Measurements from ENCODE around the gene IGSF8.
A peak's percentile ranks its signal among the peaks of the same experiment; 100 is the strongest.
"Not testable (repeated sequence)": the region's sequence is repeated elsewhere in the genome, so short reads cannot be mapped to it uniquely, and the experiment has no call there.

IGSF8 gene

DNA sequence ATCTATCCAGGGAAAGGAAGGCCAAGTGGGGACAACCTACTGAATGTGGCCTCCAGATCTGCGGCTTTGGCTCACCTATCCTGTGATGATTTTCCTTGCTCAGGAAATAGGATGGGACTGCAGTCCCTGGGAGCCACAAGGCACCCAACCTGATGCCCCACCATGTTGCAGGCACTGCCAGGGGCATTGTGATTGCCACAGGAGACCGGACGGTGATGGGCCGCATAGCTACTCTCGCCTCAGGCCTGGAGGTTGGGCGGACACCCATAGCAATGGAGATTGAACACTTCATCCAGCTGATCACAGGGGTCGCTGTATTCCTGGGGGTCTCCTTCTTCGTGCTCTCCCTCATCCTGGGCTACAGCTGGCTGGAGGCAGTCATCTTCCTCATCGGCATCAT is 29.0 kb upstream of the IGSF8 start:
- ATAC-seq: no peak
- no peak for DNase-seq

DNA sequence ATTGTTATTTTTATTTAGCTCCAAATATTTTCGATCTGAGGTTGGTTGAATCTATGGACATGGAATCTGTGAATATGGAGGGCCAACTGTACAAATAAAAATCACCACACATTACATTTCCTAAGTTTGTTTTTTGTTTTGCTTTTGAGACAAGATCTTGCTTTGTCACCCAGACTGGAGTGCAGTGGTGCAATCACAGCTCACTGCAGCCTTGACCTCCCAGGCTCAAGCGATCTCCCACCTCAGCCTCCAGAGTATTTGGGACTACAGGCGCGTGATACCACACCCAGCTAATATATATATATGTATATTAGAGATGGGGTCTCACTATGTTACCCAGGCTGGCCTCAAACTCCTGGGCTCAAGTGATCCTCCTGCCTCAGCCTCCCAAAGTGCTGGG is 27.9 kb upstream of the IGSF8 start:
- not testable (repeated sequence) for DNase-seq, ATAC-seq

- ATAC-seq (peak; percentile 10), DNase-seq (no peak)
Observed at GRCh38 chr1:160125746-160126145, 27.3 kb upstream of the IGSF8 start.

DNA sequence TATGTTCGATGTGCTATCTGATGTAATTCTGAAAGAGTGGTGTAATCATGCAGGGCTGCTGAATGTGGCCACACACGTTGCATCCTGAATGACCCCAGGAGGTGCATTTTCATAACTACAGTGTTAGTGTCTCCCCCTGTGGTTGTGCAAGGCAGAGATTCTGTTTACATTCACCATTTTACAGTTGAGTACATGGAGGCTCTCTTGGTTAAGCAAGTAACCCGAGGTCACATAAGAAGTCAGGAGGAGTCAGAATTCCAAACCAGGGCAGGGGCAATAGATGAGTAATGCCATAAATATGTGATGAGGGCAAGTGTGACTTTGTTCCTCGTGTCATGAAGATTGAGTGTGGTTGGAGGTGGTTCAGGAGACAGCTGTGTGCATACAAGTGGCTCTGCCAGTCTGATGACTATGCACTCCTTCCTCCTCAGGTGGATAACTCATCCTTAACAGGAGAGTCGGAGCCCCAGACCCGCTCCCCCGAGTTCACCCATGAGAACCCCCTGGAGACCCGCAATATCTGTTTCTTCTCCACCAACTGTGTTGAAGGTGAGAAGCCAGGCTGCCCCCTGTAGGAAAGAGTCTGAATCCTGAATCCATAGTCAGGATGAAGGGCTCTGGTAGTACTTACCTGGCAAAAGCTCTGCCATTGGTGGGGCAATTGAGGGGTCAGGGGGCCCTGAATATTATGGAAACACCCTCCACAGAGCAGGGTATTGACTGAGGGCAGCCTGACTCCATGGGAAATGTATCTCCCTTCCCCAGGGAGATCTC is 26.5 kb upstream of the IGSF8 start:
- DNase-seq (no peak), ATAC-seq (no peak)

DNA sequence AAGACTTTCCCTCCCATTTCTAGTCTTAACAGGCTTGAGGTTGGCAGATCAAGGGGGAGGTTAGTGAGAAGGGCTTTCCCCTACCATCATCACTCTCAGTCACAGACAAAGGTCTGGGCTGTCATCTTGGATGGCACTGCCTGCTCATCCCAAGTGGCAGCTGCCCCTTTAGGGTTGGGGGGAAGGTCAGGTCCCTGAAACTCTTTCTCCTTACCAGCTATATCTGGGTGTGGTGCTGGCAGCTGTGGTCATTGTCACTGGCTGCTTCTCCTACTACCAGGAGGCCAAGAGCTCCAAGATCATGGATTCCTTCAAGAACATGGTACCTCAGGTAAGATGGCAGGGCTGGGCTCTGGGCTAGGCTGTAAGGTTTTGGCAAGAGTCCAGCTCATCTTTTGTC is 25.3 kb upstream of the IGSF8 start:
- ATAC-seq: no peak

DNA sequence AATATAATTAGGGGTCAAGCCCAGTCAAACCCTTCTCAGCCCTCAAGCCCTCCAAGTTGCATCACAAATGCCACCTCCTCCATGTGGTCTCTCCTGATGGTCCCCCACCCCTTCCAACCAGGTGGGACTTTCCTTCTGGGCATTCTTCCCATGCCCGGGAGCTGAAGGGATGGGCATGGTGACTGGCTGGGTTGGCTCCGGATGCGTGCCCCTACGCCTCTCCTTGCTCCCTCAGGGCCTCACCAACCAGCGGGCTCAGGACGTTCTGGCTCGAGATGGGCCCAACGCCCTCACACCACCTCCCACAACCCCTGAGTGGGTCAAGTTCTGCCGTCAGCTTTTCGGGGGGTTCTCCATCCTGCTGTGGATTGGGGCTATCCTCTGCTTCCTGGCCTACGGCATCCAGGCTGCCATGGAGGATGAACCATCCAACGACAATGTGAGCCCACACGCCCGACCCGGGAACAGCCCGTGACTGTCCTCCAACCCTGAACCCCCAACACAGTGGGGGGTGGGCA is 24.6 kb upstream of the IGSF8 start:
- ATAC-seq (no peak), DNase-seq (no peak)

More for the DNA sequence above, 25.3 kb upstream of the IGSF8 start:
- no peak for DNase-seq

GRCh38 chr1:160121388-160121787 is 23.0 kb upstream of the IGSF8 start:
- no peak for DNase-seq
- no peak for ATAC-seq

DNA sequence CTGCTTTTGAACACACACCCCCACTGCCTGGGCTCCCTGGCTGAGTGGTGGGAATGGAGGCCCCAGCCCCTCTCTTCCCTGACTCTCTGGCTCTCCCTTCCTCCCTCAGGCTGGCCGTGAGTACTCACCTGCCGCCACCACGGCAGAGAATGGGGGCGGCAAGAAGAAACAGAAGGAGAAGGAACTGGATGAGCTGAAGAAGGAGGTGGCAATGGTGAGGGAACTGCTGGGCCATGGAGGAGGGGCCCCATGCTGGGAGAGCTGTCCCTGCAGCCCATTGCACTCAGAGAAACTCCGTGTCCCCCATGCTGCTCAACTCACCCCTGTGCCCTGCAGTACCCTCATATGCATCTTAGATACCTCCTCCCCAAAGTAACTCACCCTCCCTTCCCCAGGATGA is 22.4 kb upstream of the IGSF8 start:
- no peak for DNase-seq
- no peak for ATAC-seq

- DNase-seq (no peak), ATAC-seq (no peak)
Observed at GRCh38 chr1:160118928-160119327, 20.5 kb upstream of the IGSF8 start.

- no peak for DNase-seq
- ATAC-seq: no peak
Observed at GRCh38 chr1:160117709-160118183, 19.3 kb upstream of the IGSF8 start.

- DNase-seq (no peak), ATAC-seq (no peak)
Observed at GRCh38 chr1:160117300-160117699, 18.9 kb upstream of the IGSF8 start.

GRCh38 chr1:160116283-160117147 is 18.1 kb upstream of the IGSF8 start:
- no peak for ATAC-seq
- no peak for DNase-seq

- no peak for ATAC-seq
Observed at GRCh38 chr1:160115545-160116282, 17.3 kb upstream of the IGSF8 start, which contains the start of gene ATP1A2. Gene ATP1A2 (plus strand): TSS chr1:160115759. CDS start chr1:160115862, 103 bp downstream.

GRCh38 chr1:160114085-160114484 is 15.7 kb upstream of the IGSF8 start:
- DNase-seq: no peak
- no peak for ATAC-seq

More at GRCh38 chr1:160115545-160116282, 17.3 kb upstream of the IGSF8 start, which contains the start of gene ATP1A2:
- no peak for DNase-seq

- ATAC-seq (no peak), DNase-seq (no peak)
Observed at GRCh38 chr1:160113407-160113806, 15.0 kb upstream of the IGSF8 start.

- DNase-seq: no peak
- peak; percentile 8 for ATAC-seq
Observed at GRCh38 chr1:160112357-160112756, 13.9 kb upstream of the IGSF8 start.

DNA sequence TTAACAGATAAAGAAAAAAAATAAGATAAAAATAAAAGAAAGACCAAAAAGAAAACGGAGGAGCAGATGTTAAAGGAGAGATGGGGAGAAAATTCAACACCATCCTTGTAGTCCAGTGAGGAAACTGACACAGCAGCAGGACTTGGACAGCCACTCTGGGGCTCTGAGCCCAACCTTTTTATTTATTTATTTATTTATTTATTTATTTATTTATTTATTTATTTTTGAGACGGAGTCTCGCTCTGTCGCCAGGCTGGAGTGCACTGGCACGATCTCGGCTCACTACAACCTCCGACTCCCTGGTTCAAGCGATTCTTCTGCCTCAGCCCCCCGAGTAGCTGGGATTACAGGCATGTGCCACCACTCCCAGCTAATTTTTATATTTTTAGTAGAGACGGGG is 13.0 kb upstream of the IGSF8 start:
- DNase-seq, ATAC-seq: not testable (repeated sequence)

GRCh38 chr1:160109686-160110085 is 11.3 kb upstream of the IGSF8 start:
- ATAC-seq: no peak
- no peak for DNase-seq

- DNase-seq: peak; percentile 52
- no peak for ATAC-seq
Observed at GRCh38 chr1:160108888-160109662, 10.7 kb upstream of the IGSF8 start.

GRCh38 chr1:160107512-160107911 is 9.1 kb upstream of the IGSF8 start:
- ATAC-seq (no peak), DNase-seq (no peak)

GRCh38 chr1:160105155-160105554 is 6.7 kb upstream of the IGSF8 start:
- no peak for ATAC-seq

More at GRCh38 chr1:160105155-160105554, 6.7 kb upstream of the IGSF8 start:
- DNase-seq: no peak

Data from stimulated activated naive CD8-positive, alpha-beta T cell treated with anti-CD3 and anti-CD28 coated beads, Interleukin-15, Interleukin-2, amounts not matched to agents 100 U/mL and 50 U/mL, for 24 hours (primary cell).